Left ventricle myocardium superior (tissue), 1 donor: ENCODE measurements around the gene LEMD2. TPM values are rescaled to one million over a fixed set of nuclear protein-coding genes. Genes with fewer than 3 reads are reported as not detected.

Experiments
- ATAC-seq: fragments of 200-7000 bp; cut with Tn5 transposase; one replicate; pipeline ENCODE4 v1.9.1; 2020; ENCODE audit warnings: mild to moderate bottlenecking, moderate library complexity
- DNase-seq: peaks from one replicate; pipeline ENCODE4 v3.0.0-alpha.2; 2020
- intact Hi-C: fragments of 100-400 bp; cut with micrococcal nuclease; formaldehyde crosslinking; loops from one replicate; pipeline ENCODE4 v1.11.0; 2022
- total RNA-seq: library from RNA; stranded (reverse); fragmentation: NEBNext Ultra II Directional; extraction: Animal tissue kit (Norgen Biotek cat#: 25700); gene quantifications from one replicate; pipeline ENCODE4 v1.2.1, GENCODE V29; 2021
- donor health status: DM: no; HTN: yes; CAD: no; lungs with severe emphysema.

Gene LEMD2
- total RNA-seq, 1 donor from 2014 or later: 22.5 TPM

- DNase-seq (no peak), ATAC-seq (no peak)
- intact Hi-C loops: no loop called here
Measured at GRCh38 chr6:33799454-33800113, 10.7 kb upstream of the LEMD2 start.

- ATAC-seq (no peak), DNase-seq (no peak)
- intact Hi-C loops: no loop called here
Measured at GRCh38 chr6:33798343-33798848, 9.5 kb upstream of the LEMD2 start.

GRCh38 chr6:33797626-33798342 is 8.9 kb upstream of the LEMD2 start:
- ATAC-seq: no peak
- intact Hi-C loops: no loop called here
- DNase-seq: no peak

- ATAC-seq: no peak
- no peak for DNase-seq
- intact Hi-C loops: no loop called here
Measured at GRCh38 chr6:33794910-33795623, 6.1 kb upstream of the LEMD2 start.

GRCh38 chr6:33792981-33793380 is 4.1 kb upstream of the LEMD2 start:
- intact Hi-C loops: no loop called here
- DNase-seq (no peak), ATAC-seq (no peak)

GRCh38 chr6:33791620-33792019 is 2.7 kb upstream of the LEMD2 start:
- no peak for ATAC-seq

GRCh38 chr6:33790910-33791309 is 2.0 kb upstream of the LEMD2 start:
- ATAC-seq (no peak), DNase-seq (no peak)
- intact Hi-C loops: no loop called here

More at GRCh38 chr6:33791620-33792019, 2.7 kb upstream of the LEMD2 start:
- no peak for DNase-seq
- intact Hi-C loops: no loop called here

GRCh38 chr6:33790379-33790778 is 1.4 kb upstream of the LEMD2 start:
- DNase-seq (no peak), ATAC-seq (no peak)

GRCh38 chr6:33789550-33789895 is 593 bp upstream of the LEMD2 start:
- DNase-seq (no peak), ATAC-seq (no peak)
- intact Hi-C loops: no loop called here

More at GRCh38 chr6:33790379-33790778, 1.4 kb upstream of the LEMD2 start:
- intact Hi-C loops: no loop called here

- DNase-seq: peak; percentile 87
- intact Hi-C loops: no loop called here
Measured at GRCh38 chr6:33787954-33788693, 806 bp downstream of the LEMD2 start.

GRCh38 chr6:33787346-33787953 is 1.5 kb downstream of the LEMD2 start:
- ATAC-seq: no peak
- intact Hi-C loops: no loop called here
- no peak for DNase-seq

More at GRCh38 chr6:33787954-33788693, 806 bp downstream of the LEMD2 start:
- peak; percentile 71 for ATAC-seq

- ATAC-seq: no peak
- no peak for DNase-seq
- intact Hi-C loops: no loop called here
Measured at GRCh38 chr6:33786736-33787135, 2.2 kb downstream of the LEMD2 start.

- DNase-seq (no peak), ATAC-seq (no peak)
- intact Hi-C loops: no loop called here
Measured at GRCh38 chr6:33785778-33786177, 3.2 kb downstream of the LEMD2 start.

GRCh38 chr6:33784787-33785186 is 4.1 kb downstream of the LEMD2 start:
- intact Hi-C loops: no loop called here
- ATAC-seq: no peak
- no peak for DNase-seq

- DNase-seq (no peak), ATAC-seq (no peak)
- intact Hi-C loops: no loop called here
Measured at GRCh38 chr6:33783781-33784520, 5.0 kb downstream of the LEMD2 start.

GRCh38 chr6:33782561-33782960 is 6.4 kb downstream of the LEMD2 start:
- no peak for ATAC-seq
- DNase-seq: no peak
- intact Hi-C loops: no loop called here

GRCh38 chr6:33781131-33781975 is 7.6 kb downstream of the LEMD2 start:
- intact Hi-C loops: no loop called here

More at GRCh38 chr6:33781131-33781975, 7.6 kb downstream of the LEMD2 start:
- DNase-seq (no peak), ATAC-seq (peak; percentile 51)
